GM12873 (cell line): ENCODE results near the gene SYCP3.

Experiments used
- TF ChIP-seq, protein P1 (sequence below): IDR thresholded peaks from 2 replicates; pipeline ENCODE4 v1.5.1; 2012; ENCODE audit warnings: low read depth, mild to moderate bottlenecking, moderate library complexity, low read length, control low read depth; ENCODE audit not compliant: insufficient read depth; ENCODE audit errors: missing control alignments

Gene SYCP3

GRCh38 chr12:101732318-101732717 is 6.9 kb downstream of the SYCP3 start:
- TF ChIP-seq, protein P1, sequence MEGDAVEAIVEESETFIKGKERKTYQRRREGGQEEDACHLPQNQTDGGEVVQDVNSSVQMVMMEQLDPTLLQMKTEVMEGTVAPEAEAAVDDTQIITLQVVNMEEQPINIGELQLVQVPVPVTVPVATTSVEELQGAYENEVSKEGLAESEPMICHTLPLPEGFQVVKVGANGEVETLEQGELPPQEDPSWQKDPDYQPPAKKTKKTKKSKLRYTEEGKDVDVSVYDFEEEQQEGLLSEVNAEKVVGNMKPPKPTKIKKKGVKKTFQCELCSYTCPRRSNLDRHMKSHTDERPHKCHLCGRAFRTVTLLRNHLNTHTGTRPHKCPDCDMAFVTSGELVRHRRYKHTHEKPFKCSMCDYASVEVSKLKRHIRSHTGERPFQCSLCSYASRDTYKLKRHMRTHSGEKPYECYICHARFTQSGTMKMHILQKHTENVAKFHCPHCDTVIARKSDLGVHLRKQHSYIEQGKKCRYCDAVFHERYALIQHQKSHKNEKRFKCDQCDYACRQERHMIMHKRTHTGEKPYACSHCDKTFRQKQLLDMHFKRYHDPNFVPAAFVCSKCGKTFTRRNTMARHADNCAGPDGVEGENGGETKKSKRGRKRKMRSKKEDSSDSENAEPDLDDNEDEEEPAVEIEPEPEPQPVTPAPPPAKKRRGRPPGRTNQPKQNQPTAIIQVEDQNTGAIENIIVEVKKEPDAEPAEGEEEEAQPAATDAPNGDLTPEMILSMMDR: no peak

GRCh38 chr12:101729842-101730241 is 9.4 kb downstream of the SYCP3 start:
- TF ChIP-seq, protein P1: no peak

DNA sequence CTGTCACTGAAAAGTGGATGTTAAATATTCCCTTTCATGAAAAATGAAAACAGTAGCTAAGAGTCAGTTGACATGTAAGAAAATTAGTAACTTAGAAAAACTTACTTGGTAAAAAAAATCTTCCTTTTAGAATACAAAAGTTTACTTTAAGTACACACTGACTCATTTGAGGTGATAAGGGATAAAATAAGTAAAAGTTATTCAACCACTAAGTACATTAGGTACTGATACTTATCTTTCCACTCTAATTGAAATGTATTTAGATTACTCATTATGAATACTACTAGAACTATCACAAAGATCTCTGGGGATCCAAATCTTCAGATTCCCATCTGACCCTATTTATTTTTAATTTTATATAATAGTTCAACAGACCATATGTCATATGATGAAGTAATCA is 12.2 kb downstream of the SYCP3 start:
- TF ChIP-seq, protein P1: no peak

GRCh38 chr12:101722392-101722791 is 16.9 kb downstream of the SYCP3 start:
- TF ChIP-seq, protein P1: no peak

DNA sequence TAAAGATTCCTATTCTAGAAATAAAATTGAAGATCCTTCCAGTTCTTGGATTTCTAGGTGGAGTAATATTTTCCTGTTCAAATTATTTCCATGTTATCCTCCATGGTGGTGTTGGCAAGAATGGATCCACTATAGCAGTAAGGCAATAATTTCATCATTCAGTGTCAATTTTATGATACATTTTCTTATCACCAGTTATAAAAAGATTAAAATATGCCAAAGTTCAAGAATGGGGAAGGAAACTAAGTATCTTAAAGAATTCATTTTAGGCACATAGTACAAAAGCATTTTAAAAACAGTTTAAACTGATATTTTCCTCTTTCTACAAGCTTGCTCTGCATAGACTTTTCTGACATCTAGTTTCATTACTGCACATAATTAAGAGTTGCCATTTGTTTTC is 19.1 kb downstream of the SYCP3 start:
- TF ChIP-seq, protein P1: no peak

- TF ChIP-seq, protein P1: no peak
These were observed 19.7 kb downstream of the SYCP3 start for GRCh38 chr12:101719566-101719965.

DNA sequence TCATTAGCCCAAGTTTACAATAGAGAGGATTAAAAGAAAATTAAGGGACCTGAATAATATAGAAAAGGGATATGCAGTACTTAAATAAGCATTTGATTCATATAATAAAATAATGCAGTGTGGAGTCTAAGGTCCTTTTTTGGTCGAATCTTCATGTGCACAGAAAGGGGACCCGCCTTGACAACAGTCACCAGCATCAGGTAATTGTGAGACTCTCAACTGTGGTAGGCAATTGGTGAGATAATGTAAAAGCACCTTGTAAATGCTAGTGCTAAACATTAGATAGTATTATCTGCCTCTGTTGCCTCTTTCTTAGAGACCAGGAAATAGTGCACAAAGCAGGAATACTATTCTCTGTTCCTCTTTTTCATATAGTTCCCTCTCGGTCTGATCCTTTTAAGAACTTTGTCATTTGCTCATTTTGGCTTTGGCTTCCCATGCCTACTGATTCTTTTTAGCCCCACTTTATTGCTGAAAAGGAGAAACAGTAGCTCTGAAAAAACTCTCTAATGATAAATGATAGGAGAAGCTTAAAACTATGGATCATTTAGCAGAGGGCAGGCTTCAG is 24.3 kb downstream of the SYCP3 start:
- TF ChIP-seq, protein P1: no peak
